ENCODE measurements around the gene WDR46.

Gene WDR46

DNA sequence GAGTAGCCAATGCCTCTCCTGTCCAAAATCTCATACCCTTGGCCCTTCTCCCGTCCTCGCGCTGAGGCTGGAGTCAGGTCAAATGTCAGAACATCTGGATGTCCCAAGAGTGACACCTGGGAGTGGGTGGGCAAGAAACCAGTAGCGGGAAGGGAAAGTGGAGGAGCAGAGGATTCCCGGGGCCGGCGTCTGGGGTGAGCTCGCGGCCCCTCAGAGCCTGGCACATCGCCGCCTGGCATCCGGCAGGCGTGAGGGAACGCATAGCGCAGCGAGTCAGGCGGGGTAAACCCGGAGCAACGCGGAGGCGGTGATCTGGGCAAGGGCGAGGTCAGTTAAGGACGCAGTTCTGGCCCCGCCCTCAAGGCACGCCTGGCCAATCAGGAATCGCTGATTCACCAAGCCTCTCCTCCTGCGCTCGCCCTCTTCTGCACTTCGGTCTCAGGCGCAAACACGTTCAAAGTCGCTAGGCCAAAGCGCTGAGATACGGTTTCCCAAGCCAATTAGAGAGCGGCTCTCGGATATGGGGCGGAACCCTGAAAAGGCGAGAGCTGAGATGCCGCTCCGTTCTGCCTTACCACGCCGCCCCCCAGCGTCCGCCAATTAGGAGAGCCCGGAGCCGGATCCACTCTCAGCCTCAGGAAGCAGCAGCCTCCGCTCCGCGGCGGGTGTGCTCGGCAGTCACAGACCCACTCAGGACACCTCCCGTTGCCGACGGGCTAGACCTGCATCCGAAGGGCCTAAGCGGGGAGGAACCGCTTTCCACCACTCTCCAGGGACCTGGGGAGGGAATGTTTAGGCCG, 39.9 kb downstream of the WDR46 start:
- Mint-ChIP-seq H3K9me3 (no peaks in the 10 kb centered on the region), H3K4me3 (peak overlapping the region; percentile 89), H3K4me1 (ENCODE audit: low read depth) (peaks cover 46% of the 10 kb centered on the region), H3K27ac (peak overlapping the region; percentile 95), H3K36me3 (ENCODE audit: low read depth) (peaks cover 35% of the 10 kb centered on the region), H3K27me3 (peaks cover 7% of the 10 kb centered on the region)
- DNase-seq = peak; percentile 94

DNA sequence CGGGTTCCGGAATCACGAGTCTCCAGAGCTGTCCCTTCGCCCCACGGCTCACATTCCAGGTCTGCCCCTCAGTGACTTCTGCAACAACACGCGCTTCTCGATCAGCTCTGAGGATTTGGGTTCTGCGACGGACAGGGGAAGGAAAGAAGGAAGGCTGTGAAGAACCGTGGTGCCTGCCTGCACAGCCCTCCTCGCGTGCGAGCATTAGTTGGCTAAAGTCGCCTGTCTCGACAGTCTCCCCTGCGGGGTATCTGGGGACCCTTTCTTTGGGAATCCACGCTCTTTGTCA, 40.5 kb downstream of the WDR46 start:
- H3K9me3 Mint-ChIP-seq = no peaks in the 10 kb centered on the region
- H3K36me3 Mint-ChIP-seq (ENCODE audit: low read depth) = peaks cover 35% of the 10 kb centered on the region
- peak overlapping the region; percentile 95 for H3K27ac Mint-ChIP-seq
- H3K27me3 Mint-ChIP-seq = peaks cover 7% of the 10 kb centered on the region
- peaks cover 46% of the 10 kb centered on the region for H3K4me1 Mint-ChIP-seq (ENCODE audit: low read depth)
- no peak for DNase-seq
- H3K4me3 Mint-ChIP-seq = peak overlapping the region; percentile 89

DNA sequence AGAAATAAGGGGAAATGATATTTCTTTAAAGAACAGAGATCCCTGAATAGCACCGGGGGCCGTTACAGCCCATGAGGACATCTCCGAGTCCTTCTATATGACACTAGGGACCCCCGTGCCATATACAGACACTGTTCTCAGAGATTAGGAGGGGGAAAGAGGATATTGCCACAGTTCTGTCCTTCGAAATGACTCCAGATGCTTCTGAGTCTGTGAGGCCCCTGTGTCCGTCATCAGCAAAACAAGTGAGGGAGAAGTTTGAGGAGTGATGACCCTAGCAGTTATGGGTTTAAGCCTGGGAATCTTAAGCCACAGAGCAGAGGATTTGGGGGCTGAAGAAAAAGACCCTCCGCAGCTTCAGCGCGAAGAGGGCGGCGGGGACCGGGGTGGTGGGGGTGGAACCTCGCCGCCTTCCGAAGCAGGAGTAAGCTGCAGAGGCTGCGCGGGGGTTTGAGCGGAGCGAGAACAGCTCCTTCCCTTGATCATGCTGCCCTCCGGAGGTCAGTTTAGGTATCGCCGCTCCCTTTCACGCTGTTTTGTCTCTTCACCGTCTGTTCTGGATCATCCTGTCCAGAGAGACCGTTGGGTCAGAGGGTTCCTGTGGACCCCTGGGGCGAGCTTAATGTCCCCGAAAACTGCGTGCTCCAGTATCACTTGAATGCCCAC, 40.9 kb downstream of the WDR46 start:
- Mint-ChIP-seq H3K36me3 (ENCODE audit: low read depth) (peaks cover 35% of the 10 kb centered on the region), H3K27me3 (peaks cover 7% of the 10 kb centered on the region), H3K27ac (peak overlapping the region; percentile 95), H3K4me3 (peak overlapping the region; percentile 89), H3K9me3 (no peaks in the 10 kb centered on the region), H3K4me1 (ENCODE audit: low read depth) (peaks cover 46% of the 10 kb centered on the region)
- DNase-seq = peak; percentile 95

- no peaks in the 10 kb centered on the region for H3K9me3 Mint-ChIP-seq
- H3K4me1 Mint-ChIP-seq (ENCODE audit: low read depth) = peaks cover 20% of the 10 kb centered on the region
- H3K4me3 Mint-ChIP-seq = no peak overlapping the region
- no peaks in the 10 kb centered on the region for H3K36me3 Mint-ChIP-seq (ENCODE audit: low read depth)
- H3K27ac Mint-ChIP-seq = no peak overlapping the region
- H3K27me3 Mint-ChIP-seq = peaks cover 13% of the 10 kb centered on the region
- no peak for DNase-seq
These were observed 45.6 kb downstream of the WDR46 start for GRCh38 chr6:33243476-33243875.

GRCh38 chr6:33241968-33242367, 47.1 kb downstream of the WDR46 start:
- H3K4me3 Mint-ChIP-seq = peak overlapping the region; percentile 10

DNA sequence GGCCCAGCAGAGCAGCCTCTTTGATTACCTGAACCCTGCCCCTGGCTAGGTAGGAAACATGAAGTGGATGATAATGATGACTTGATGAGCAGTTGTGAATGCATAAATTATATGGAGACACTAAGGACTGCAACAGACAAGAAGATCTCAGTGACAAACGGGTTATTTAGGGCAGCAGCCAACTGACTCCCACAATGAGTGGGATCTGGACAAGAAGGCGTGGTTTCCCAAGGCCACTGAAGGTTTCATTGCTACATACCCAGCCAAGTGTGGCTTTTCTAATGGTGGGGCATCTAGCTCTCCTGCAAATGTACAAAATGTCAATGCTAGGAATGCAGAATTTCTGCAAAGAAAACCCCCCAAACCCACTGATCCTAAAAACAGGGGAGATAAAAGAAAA, 51.3 kb downstream of the WDR46 start:
- H3K27me3 Mint-ChIP-seq = peaks cover 22% of the 10 kb centered on the region
- no peaks in the 10 kb centered on the region for H3K36me3 Mint-ChIP-seq (ENCODE audit: low read depth)
- DNase-seq = no peak
- no peaks in the 10 kb centered on the region for H3K9me3 Mint-ChIP-seq
- peaks cover 13% of the 10 kb centered on the region for H3K4me1 Mint-ChIP-seq (ENCODE audit: low read depth)
- no peak overlapping the region for H3K27ac Mint-ChIP-seq
- H3K4me3 Mint-ChIP-seq = no peak overlapping the region

More at GRCh38 chr6:33241968-33242367, 47.1 kb downstream of the WDR46 start:
- DNase-seq = no peak
- Mint-ChIP-seq H3K36me3 (ENCODE audit: low read depth) (no peaks in the 10 kb centered on the region), H3K27me3 (peaks cover 13% of the 10 kb centered on the region), H3K27ac (peak overlapping the region; percentile 38), H3K4me1 (ENCODE audit: low read depth) (peaks cover 13% of the 10 kb centered on the region), H3K9me3 (no peaks in the 10 kb centered on the region)

DNA sequence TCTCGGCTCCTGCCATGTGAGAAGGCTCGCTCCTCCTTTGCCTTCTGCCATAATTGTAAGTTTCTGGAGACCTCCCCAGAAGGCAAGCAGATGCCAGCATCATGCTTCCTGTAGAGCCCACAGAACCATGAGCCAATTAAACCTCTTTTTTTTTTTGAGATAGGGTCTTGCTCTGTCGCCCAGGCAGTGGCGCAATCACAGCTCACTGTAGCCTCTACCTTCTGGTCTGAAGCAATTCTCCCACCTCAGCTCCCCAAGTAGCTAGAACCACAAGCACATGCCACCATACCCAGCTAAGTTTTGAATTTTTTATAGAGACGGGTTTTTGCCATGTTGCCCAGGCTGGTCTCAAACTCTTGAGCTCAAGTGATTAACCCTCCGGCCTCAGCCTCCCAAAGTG, 52.2 kb downstream of the WDR46 start:
- Mint-ChIP-seq H3K4me1 (ENCODE audit: low read depth) (peaks cover 7% of the 10 kb centered on the region), H3K27me3 (peaks cover 22% of the 10 kb centered on the region), H3K9me3 (no peaks in the 10 kb centered on the region), H3K36me3 (ENCODE audit: low read depth) (no peaks in the 10 kb centered on the region), H3K27ac (no peak overlapping the region), H3K4me3 (no peak overlapping the region)
- no peak for DNase-seq

DNA sequence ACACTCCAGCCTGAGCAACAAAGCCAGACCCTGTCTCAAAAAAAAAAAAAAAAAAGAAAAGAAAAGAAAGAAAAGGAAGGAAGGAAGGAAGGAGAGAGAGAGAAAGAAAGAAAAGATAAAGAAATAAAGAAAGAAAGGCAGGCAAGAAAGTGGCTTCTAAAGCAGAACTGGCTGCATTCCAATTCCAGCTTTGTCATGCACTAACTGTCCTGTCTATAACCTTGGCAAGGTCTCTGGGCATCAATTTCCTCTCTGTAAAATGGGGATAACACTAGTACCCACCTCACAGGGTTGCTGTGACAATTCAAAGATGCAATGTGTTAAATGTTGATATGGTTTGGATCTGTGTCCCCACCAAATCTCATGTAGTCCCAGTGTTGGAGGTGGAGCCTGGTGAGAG, 52.7 kb downstream of the WDR46 start:
- peaks cover 3% of the 10 kb centered on the region for H3K4me1 Mint-ChIP-seq (ENCODE audit: low read depth)
- H3K9me3 Mint-ChIP-seq = no peaks in the 10 kb centered on the region
- H3K4me3 Mint-ChIP-seq = no peak overlapping the region
- H3K27me3 Mint-ChIP-seq = peaks cover 26% of the 10 kb centered on the region
- H3K36me3 Mint-ChIP-seq (ENCODE audit: low read depth) = no peaks in the 10 kb centered on the region
- H3K27ac Mint-ChIP-seq = no peak overlapping the region
- DNase-seq = no peak

DNA sequence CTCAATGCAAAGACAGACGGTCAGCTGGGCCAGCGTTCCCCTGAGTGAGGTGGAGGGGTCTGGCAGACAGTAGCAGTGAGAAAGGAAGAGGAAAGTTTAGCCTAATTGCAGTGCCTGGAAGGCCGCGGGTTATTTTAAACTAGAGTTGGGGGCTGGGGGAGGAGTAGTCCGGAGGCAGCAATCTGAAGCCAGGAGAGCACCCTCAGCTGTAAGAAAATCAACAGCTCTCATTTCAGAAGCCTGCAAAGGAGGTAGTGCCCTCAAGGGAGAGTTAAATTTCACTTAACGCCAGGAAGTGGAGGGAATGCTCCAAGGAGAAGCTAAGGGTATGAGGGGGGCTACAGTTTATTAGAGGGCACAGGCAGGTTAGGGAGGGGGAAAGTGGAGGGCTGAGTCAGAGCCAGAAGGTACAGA, 53.8 kb downstream of the WDR46 start:
- no peak overlapping the region for H3K4me3 Mint-ChIP-seq
- no peak for DNase-seq
- peaks cover 28% of the 10 kb centered on the region for H3K27me3 Mint-ChIP-seq
- H3K36me3 Mint-ChIP-seq (ENCODE audit: low read depth) = no peaks in the 10 kb centered on the region
- no peak overlapping the region for H3K27ac Mint-ChIP-seq
- no peaks in the 10 kb centered on the region for H3K9me3 Mint-ChIP-seq
- no peaks in the 10 kb centered on the region for H3K4me1 Mint-ChIP-seq (ENCODE audit: low read depth)
